Mucosa of descending colon (tissue), 3 donors: ENCODE measurements around the gene RPS8. TPM values are rescaled to one million over a fixed set of nuclear protein-coding genes. Genes with fewer than 3 reads are reported as not detected.

Experiments
- ATAC-seq: fragments of 200-7000 bp; cut with Tn5 transposase; one replicate; pipeline ENCODE4 v1.9.1; 2020; ENCODE audit warnings: mild to moderate bottlenecking, moderate library complexity
- DNase-seq, 3 donors: peaks; one replicate each; pipeline ENCODE4 v3.0.0-alpha.2; 2020
- H3K36me3 ChIP-seq: fragments of 200-600 bp; one replicate; pipeline ENCODE4 v1.8.0; 2021; ENCODE audit warnings: low read depth, mild to moderate bottlenecking
- H3K4me1 ChIP-seq: fragments of 200-600 bp; one replicate; pipeline ENCODE4 v1.8.0; 2021; ENCODE audit warnings: low read depth, mild to moderate bottlenecking
- H3K4me3 ChIP-seq: fragments of 200-600 bp; one replicate; pipeline ENCODE4 v1.8.0; 2021; ENCODE audit warnings: mild to moderate bottlenecking
- H3K9me3 ChIP-seq: fragments of 200-600 bp; one replicate; pipeline ENCODE4 v1.8.0; 2021; ENCODE audit warnings: mild to moderate bottlenecking
- intact Hi-C, 2 donors: fragments of 100-400 bp; cut with DNase I in 1 of 2; cut with micrococcal nuclease in 1 of 2; formaldehyde crosslinking; loops; one replicate each; pipeline versions ENCODE4 v1.11.0 to v1.11.1; 2022; cut with DNase I, micrococcal nuclease
- total RNA-seq, 3 donors: library from RNA; stranded (reverse); fragmentation: NEBNext Ultra II Directional in 2 of 3; extraction: Animal tissue kit (Norgen Biotek cat#: 25700) in 2 of 3; gene quantifications; one replicate each; pipeline versions ENCODE4 v1.2.1 to v1.2.4, GENCODE V29; 2021 to 2023
- TF ChIP-seq, protein P1 (sequence below): fragments of 200-600 bp; IDR thresholded peaks from one replicate; pipeline ENCODE4 v1.8.0; 2022; ENCODE audit warnings: antibody characterized with exemption, mild to moderate bottlenecking
- donor health status: DM: no; HTN: no; CAD: no; lungs with moderate emphysema.
- donor health status: DM: no; HTN: no; CAD: no.
- donor health status: DM: no; HTN: yes; CAD: no.

Gene RPS8
- total RNA-seq, 3 donors from 2014 or later: 1,308 to 1,364 (median 1,337) TPM

DNA sequence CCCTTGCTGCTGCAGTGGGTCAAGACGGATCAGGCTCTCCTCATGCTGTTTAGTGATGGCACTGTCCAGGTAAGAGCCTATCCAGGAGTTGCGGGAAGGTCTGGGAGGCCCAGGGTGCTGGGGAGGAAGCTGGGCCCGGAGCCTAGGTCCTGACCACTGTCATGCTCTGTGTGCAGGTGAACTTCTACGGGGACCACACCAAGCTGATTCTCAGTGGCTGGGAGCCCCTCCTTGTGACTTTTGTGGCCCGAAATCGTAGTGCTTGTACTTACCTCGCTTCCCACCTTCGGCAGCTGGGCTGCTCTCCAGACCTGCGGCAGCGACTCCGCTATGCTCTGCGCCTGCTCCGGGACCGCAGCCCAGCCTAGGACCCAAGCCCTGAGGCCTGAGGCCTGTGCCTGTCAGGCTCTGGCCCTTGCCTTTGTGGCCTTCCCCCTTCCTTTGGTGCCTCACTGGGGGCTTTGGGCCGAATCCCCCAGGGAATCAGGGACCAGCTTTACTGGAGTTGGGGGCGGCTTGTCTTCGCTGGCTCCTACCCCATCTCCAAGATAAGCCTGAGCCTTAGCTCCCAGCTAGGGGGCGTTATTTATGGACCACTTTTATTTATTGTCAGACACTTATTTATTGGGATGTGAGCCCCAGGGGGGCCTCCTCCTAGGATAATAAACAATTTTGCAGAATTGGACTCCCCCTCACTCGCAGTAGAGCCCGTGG, 30.1 kb downstream of the RPS8 start:
- ATAC-seq: no peak
- H3K9me3 ChIP-seq: no peaks in the 10 kb centered on the region
- H3K36me3 ChIP-seq: no peaks in the 10 kb centered on the region
- intact Hi-C loops: no loop called here
- DNase-seq: peak in 2 of 3 donors; percentile 34 to 60
- TF ChIP-seq, protein P1, sequence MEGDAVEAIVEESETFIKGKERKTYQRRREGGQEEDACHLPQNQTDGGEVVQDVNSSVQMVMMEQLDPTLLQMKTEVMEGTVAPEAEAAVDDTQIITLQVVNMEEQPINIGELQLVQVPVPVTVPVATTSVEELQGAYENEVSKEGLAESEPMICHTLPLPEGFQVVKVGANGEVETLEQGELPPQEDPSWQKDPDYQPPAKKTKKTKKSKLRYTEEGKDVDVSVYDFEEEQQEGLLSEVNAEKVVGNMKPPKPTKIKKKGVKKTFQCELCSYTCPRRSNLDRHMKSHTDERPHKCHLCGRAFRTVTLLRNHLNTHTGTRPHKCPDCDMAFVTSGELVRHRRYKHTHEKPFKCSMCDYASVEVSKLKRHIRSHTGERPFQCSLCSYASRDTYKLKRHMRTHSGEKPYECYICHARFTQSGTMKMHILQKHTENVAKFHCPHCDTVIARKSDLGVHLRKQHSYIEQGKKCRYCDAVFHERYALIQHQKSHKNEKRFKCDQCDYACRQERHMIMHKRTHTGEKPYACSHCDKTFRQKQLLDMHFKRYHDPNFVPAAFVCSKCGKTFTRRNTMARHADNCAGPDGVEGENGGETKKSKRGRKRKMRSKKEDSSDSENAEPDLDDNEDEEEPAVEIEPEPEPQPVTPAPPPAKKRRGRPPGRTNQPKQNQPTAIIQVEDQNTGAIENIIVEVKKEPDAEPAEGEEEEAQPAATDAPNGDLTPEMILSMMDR: no peak
- H3K4me3 ChIP-seq: no peak overlapping the region
- H3K4me1 ChIP-seq: peaks cover 45% of the 10 kb centered on the region

DNA sequence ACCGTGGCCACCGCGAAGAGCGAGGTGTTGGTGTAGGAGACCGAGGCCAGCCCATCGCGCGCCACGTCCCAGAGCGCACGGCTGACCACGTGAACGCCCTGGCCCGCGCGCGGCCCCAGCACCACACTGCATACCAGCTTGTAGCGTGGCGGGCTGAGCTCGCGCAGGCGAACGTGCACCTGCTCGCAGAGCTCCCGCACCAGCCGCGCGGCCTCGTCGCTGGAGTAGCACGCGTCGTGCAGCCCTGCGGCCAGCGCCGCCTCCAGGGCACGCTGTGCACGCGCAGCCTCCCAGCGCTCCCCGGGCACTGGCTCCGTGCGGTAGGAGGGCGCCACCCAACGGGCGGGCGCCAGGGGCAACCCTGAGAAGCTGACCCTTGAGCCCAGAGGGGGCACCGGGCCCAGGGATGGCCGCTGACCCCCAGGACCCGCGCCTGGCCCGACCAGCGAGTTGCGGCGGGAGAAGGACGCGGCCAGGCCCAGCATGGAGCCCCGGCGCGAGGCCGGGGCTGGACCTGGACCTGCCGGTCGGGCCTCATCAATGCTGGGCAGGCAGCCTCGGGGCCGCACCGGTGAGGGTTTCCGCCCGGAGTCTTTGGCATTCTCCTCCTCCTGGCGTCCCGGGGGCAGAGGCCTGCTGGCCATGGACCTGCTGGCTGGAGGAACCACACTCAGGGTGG, 30.8 kb downstream of the RPS8 start:
- no peak overlapping the region for H3K4me3 ChIP-seq
- TF ChIP-seq, protein P1: no peak
- ATAC-seq (no peak), DNase-seq (peak in 2 of 3 donors; percentile 46 to 69)
- intact Hi-C loops: no loop called here
- no peaks in the 10 kb centered on the region for H3K36me3 ChIP-seq
- H3K4me1 ChIP-seq: peaks cover 47% of the 10 kb centered on the region
- H3K9me3 ChIP-seq: no peaks in the 10 kb centered on the region

DNA sequence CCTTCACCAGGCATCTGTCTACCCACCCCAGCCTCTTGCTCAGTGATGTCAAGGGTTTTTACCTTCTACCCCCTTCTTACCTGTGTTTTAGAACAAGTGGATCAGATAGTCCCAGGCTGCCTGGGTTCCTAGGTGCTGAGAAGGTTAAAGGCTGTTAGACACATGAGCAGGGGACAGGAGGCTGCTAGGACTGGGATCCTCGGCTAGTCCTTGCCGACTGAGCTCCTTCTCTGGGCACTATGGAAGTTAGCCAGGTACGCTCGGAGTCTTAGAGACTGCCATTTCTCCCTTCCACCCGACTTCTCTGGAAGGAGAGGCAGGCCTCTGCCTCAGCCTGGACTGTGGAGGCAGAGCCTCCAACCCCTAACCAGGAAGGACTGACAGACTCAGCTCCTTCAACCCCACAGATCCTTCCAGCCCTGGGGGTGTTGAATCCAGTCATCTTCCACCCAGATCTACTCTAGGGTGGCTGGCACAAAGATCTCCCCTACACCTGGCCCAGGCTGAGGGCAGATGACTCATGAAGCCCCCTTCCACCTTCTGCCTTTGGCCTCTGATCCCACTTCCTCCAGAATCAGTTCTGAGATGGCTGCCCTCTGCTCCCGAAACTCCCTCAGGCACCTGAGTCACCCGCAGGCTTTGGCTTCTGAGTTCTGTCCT, 31.5 kb downstream of the RPS8 start, which contains the start of gene DYNLT4:
DYNLT4 (minus strand) TSS at position 648 of the 660 bp plus-strand sequence. CDS start 683 bp downstream, outside the sequence.
- Histone ChIP-seq H3K4me3 (no peak within 1 kb of the TSS), H3K4me1 (peaks cover 45% of the 10 kb centered on the region), H3K36me3 (no peaks in the 10 kb centered on the region), H3K9me3 (no peaks in the 10 kb centered on the region)
- DNase-seq: peak in 1 of 3 donors; percentile 48
- intact Hi-C loops: no loop called here
- ATAC-seq: no peak
- TF ChIP-seq, protein P1: no peak

DNA sequence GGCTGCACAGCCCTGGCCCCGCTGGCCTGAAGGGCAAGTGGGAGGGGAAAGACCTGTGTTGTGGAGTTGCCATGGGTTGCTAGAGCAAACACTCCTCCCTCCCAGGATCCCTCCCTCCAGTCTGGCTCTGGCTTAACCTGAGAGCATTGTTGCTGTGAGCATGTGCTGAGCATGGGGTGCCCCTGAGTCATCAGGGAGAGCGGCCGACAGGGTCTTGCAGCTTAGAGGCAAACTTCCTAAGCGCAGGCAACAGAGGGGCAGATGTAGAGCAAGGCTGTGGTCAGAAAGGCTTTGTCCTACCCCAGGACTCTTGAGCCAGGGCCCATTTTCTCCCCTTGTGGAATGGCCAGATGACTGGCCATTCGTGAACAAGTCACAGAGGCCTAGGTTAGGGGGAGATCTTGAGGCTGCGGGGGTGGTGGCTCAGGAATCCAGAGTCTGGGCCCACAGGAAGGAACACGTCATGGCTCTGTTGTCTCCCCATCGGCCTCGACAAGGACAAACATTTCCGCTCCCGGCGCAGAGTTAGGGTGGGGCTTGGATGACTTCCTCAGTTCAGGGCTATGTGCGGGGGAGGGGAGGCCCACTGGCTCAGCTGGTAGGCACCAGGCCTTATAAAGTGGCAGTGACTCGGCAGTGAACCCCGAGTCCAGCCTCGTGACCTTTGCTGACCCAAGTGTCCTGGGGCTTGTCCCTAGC, 32.2 kb downstream of the RPS8 start:
- intact Hi-C loops: no loop called here
- TF ChIP-seq, protein P1: peak; percentile 9
- no peak overlapping the region for H3K4me3 ChIP-seq

More for the DNA sequence above, 32.2 kb downstream of the RPS8 start:
- Histone ChIP-seq H3K4me1 (peaks cover 45% of the 10 kb centered on the region), H3K9me3 (no peaks in the 10 kb centered on the region), H3K36me3 (no peaks in the 10 kb centered on the region)
- DNase-seq (peak; percentile 96 to 99 (median 98)), ATAC-seq (peak; percentile 86)
